GM23248 (cell line): ENCODE results near the gene COPS3. TPM values are rescaled to one million over a fixed set of nuclear protein-coding genes. Genes with fewer than 3 reads are reported as not detected.

Source experiments
- DNase-seq: peaks from one replicate; pipeline ENCODE4 v3.0.0-alpha.2; 2015
- H2AFZ ChIP-seq: fragments of 200-600 bp; sonication (generic); 2 replicates; pipeline ENCODE4 v1.6.1; 2016; ENCODE audit warnings: antibody characterized with exemption
- H3F3A ChIP-seq: fragments of 200-600 bp; sonication (generic); 2 replicates; pipeline ENCODE4 v1.6.1; 2016; ENCODE audit warnings: mild to moderate bottlenecking, antibody characterized with exemption, mixed run types; ENCODE audit not compliant: insufficient read depth
- H3K27ac ChIP-seq: fragments of 200-600 bp; sonication (generic); 2 replicates; pipeline ENCODE4 v1.5.1; 2016; ENCODE audit warnings: mild to moderate bottlenecking
- H3K27me3 ChIP-seq: fragments of 200-600 bp; sonication (generic); replicated peaks from 2 replicates; pipeline ENCODE4 v1.6.1; 2016; ENCODE audit warnings: mild to moderate bottlenecking; ENCODE audit not compliant: insufficient read depth
- H3K36me3 ChIP-seq: fragments of 200-600 bp; sonication (generic); 2 replicates; pipeline ENCODE4 v1.6.1; 2016; ENCODE audit warnings: low read depth, mild to moderate bottlenecking
- H3K4me1 ChIP-seq: fragments of 200-600 bp; sonication (generic); 2 replicates; pipeline ENCODE4 v1.6.1; 2016; ENCODE audit warnings: mild to moderate bottlenecking; ENCODE audit not compliant: insufficient read depth
- H3K4me2 ChIP-seq: fragments of 200-600 bp; sonication (generic); one replicate; pipeline ENCODE4 v1.6.1; 2016; ENCODE audit warnings: mild to moderate bottlenecking; ENCODE audit not compliant: unreplicated experiment
- H3K4me3 ChIP-seq: fragments of 200-600 bp; sonication (generic); 2 replicates; pipeline ENCODE4 v1.5.1; 2016; ENCODE audit warnings: mild to moderate bottlenecking
- H3K79me2 ChIP-seq: fragments of 200-600 bp; sonication (generic); 2 replicates; pipeline ENCODE4 v1.6.1; 2016; ENCODE audit warnings: mild to moderate bottlenecking; ENCODE audit not compliant: insufficient read depth
- H3K9ac ChIP-seq: fragments of 200-600 bp; sonication (generic); 2 replicates; pipeline ENCODE4 v1.6.1; 2016; ENCODE audit warnings: mild to moderate bottlenecking
- H3K9me2 ChIP-seq: fragments of 200-600 bp; sonication (generic); 2 replicates; pipeline ENCODE4 v1.6.1; 2016; ENCODE audit warnings: mixed run types, mild to moderate bottlenecking, moderate library complexity; ENCODE audit not compliant: insufficient read depth
- H3K9me3 ChIP-seq: fragments of 200-600 bp; sonication (generic); one replicate; pipeline ENCODE4 v1.6.1; 2017; ENCODE audit warnings: low read depth
- H4K20me1 ChIP-seq: fragments of 200-600 bp; sonication (generic); 2 replicates; pipeline ENCODE4 v1.6.0; 2016; ENCODE audit not compliant: insufficient read depth
- EZH2 ChIP-seq: fragments of 200-600 bp; sonication (generic); IDR thresholded peaks from 2 replicates; pipeline ENCODE4 v1.6.1; 2018; ENCODE audit warnings: antibody characterized with exemption, mild to moderate bottlenecking; ENCODE audit not compliant: insufficient read depth, poor library complexity, severe bottlenecking
- EZH2phosphoT487 ChIP-seq: fragments of 200-600 bp; sonication (generic); IDR thresholded peaks from 2 replicates; pipeline ENCODE4 v1.6.1; 2018; ENCODE audit warnings: antibody characterized with exemption, moderate library complexity, mild to moderate bottlenecking, low read depth; ENCODE audit not compliant: insufficient read depth
- WGBS, 2 experiments: methylation state at CpG; one replicate each; pipeline ENCODE4 v1.1.6; 2015 to 2017; ENCODE audit warnings: low lambda C conversion rate in 2 of 2, low coverage in 1 of 2; ENCODE audit errors: missing lambda C conversion rate in 2 of 2; 5-methylcytosine and 5-hydroxymethylcytosine counted together
- in situ Hi-C: fragments of 300-500 bp; cut with MboI; formaldehyde crosslinking; loops from 2 replicates; pipeline ENCODE4 v1.15.0; 2020
- polyA plus RNA-seq: library from polyadenylated mRNA; unstranded; fragments of >200 nt; fragmentation: Nextera tagmentation; extraction: Ambion mirVana; gene quantifications from 2 replicates; pipeline ENCODE4 v1.2.1, GENCODE V29; 2016
- total RNA-seq: library from RNA; depleted of rRNA; stranded (reverse); fragments of >200 nt; shearing (Covaris generic); gene quantifications from 2 replicates; pipeline ENCODE4 v1.2.3, GENCODE V29; 2014

The COPS3 gene
- total and polyA plus RNA-seq, 2 experiments from 2014 or later: 90.2 to 93.3 TPM

DNA sequence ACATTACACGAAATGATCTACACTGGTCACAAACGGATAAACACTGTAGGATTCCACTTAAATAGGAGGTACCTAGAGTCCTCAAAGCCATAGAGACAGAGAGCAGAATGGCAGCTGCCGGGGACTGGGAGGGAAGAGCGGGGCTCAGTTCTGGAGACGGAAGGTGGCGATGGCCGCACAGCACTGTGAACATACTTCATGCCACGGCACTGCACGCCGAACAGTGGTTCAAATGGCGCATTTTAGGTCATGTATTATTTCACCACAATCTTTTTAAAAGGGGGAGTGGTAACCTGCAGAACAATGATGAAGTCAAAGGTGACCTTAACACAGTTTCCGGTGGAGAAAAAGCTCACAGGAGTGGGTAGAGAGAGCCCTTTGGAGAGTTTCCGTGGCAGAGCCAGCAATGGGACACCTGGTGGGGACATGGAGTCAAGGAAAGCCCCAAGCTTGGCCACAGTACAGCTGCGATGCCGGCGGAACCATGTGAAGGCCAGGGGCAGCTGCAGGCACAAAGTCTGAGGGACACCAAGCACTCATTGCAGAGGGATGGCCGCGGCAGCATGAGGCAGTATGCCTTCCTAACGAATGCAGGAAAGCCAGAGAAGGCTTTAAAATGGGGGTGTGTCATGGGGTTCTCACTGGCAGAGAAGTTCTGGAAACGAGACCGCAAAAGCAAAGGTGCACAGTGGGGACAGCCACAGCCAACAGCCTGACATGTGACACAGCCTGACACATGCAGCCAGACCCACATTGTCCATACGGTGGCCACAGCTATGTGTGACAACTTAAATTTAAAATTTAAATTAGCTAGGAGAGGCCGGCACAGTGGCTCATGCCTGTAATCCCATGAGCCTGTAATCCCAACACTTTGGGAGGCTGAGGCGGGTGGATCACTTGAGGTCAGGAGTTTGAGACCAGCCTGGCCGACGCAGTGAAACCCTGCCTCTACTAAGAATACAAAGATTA, 51.3 kb downstream of the COPS3 start:
- Histone ChIP-seq H3K9ac (no peak overlapping the region), H3K9me2 (no peaks in the 10 kb centered on the region), H3K4me2 (no peak overlapping the region), H3K9me3 (no peaks in the 10 kb centered on the region), H3K27ac (no peak overlapping the region), H3K4me3 (no peak overlapping the region), H4K20me1 (no peaks in the 10 kb centered on the region), H2AFZ (no peak overlapping the region), H3F3A (no peaks in the 10 kb centered on the region), H3K79me2 (peaks cover 26% of the 10 kb centered on the region), H3K4me1 (no peaks in the 10 kb centered on the region), H3K36me3 (peaks cover 34% of the 10 kb centered on the region; the same call in 1 of the 2 replicates), H3K27me3 (no peaks in the 10 kb centered on the region)
- TF ChIP-seq EZH2phosphoT487 (no peak), EZH2 (no peak)
- 91 to 92% methylated on average over 26 of the region's 26 CpGs for WGBS, 2 experiments
- in situ Hi-C loops: no loop called here
- no peak for DNase-seq

DNA sequence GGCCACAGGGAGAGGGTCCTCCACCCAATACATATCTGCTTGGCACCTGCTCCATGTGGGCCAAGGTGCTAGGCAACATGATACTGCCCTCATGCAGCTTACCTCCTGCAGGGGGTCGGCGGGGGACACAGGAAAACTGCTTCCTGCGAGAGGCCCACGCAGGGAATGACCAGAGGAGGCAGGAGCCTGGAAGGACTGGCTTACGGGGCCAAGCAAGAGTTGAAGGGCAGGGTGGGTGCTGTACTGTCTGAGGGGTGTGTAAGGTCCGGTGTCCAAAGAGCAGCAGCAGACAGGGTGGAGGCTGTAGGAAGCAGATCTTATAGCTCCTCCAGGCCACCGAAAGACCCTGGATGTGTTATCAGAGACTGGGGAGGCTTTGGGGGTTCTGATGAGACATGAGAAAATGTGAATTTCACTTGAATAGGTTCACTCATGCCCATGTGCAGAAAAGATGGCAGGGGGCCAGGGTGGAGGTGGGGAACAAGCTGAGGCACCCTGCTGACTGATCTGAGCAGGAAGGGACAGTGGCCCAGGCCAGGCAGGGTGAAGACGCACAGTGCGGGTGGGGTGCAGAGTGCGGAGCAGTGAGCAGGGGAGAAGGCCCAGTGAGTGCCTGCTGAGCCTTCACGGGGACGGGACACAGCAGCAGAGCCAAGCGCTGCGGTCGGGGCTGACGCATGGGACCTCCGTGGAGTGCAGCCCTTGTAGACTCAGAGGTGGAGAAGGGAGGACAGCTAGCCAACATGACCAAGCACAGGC, 52.3 kb downstream of the COPS3 start:
- Histone ChIP-seq H3K27me3 (no peaks in the 10 kb centered on the region), H3K9me3 (no peaks in the 10 kb centered on the region), H3K4me1 (no peaks in the 10 kb centered on the region), H4K20me1 (no peaks in the 10 kb centered on the region), H3K4me2 (no peak overlapping the region), H3K79me2 (peaks cover 16% of the 10 kb centered on the region), H3K36me3 (peaks cover 35% of the 10 kb centered on the region; the same call in 1 of the 2 replicates), H3K27ac (no peak overlapping the region), H2AFZ (no peak overlapping the region), H3K9ac (no peak overlapping the region), H3K9me2 (no peaks in the 10 kb centered on the region), H3F3A (no peaks in the 10 kb centered on the region), H3K4me3 (no peak overlapping the region)
- WGBS, 2 experiments: 90 to 92% methylated on average over 17 of the region's 17 CpGs
- in situ Hi-C loops: no loop called here
- DNase-seq: no peak
- TF ChIP-seq EZH2phosphoT487 (no peak), EZH2 (no peak)

DNA sequence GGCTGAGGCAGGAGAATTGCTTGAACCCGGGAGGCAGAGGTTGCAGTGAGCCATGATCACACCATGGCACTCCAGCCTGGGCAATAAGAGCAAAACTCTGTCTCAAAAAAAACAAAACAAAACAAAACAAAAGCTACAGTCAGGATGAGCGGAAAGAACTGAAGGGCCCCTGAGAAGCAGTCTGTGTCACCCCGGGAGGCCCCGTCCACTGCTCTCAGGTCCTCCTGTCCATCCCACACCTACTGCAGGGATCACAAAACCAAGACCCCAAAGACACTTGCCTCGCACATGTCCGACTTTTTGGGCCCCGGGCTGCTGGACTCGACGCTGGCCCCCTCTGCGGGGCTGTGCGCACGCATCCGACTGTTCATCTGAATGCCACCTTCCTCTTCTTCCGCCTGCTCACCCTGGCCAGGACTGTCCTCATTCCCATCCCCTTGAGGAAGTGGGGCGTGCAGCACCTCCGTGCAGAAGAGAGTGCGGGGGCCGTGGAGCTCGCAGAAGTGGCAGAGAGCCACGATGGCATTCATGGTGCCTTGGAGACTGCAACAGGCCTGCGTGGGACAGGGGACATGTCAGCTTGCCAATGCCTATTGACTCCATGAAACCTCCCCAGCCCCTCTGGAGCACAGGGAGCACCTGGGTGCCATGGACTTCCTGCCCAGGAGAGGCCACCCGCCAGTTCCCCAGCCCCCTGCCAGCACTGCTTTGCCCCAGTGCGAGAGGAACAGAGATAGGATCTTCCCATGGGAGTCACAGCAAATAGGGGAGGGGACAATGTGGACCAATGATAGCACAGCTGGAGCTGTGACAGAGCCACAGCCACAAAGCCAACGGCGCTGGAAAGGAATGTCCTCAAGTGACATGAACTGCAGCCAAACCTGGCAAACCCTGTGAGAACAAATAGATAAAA, 53.2 kb downstream of the COPS3 start:
- no peak overlapping the region for H3K4me2 ChIP-seq
- no peak for TF ChIP-seq EZH2phosphoT487
- TF ChIP-seq EZH2: no peak
- H3K27me3 ChIP-seq: no peaks in the 10 kb centered on the region
- H3F3A ChIP-seq: no peaks in the 10 kb centered on the region
- H3K9me3 ChIP-seq: no peaks in the 10 kb centered on the region
- H3K4me1 ChIP-seq: no peaks in the 10 kb centered on the region
- in situ Hi-C loops: no loop called here
- H3K9ac ChIP-seq: no peak overlapping the region
- 82 to 84% methylated on average over 25 of the region's 25 CpGs for whole genome bisulfite sequencing, 2 experiments
- peaks cover 7% of the 10 kb centered on the region for H3K79me2 ChIP-seq
- H3K4me3 ChIP-seq: no peak overlapping the region
- H3K27ac ChIP-seq: no peak overlapping the region
- H3K36me3 ChIP-seq: peaks cover 35% of the 10 kb centered on the region; the same call in 1 of the 2 replicates
- H4K20me1 ChIP-seq: no peaks in the 10 kb centered on the region
- no peak for DNase-seq
- no peaks in the 10 kb centered on the region for H3K9me2 ChIP-seq
- no peak overlapping the region for H2AFZ ChIP-seq
